Astrocyte of the cerebellum (primary cell): Measurements from ENCODE around the gene PDE3B.
"Not testable (repeated sequence)": the region's sequence is repeated elsewhere in the genome, so short reads cannot be mapped to it uniquely, and the experiment has no call there.

Experiments used
- DNase-seq: peaks from one replicate; pipeline ENCODE4 v3.0.0-alpha.2; 2011; ENCODE audit warnings: low read depth
- H3K4me3 ChIP-seq: 2 replicates; pipeline ENCODE4 v1.5.1; 2011; ENCODE audit warnings: mild to moderate bottlenecking, low read depth, low read length, moderate library complexity
- CTCF ChIP-seq: IDR thresholded peaks from 2 replicates; pipeline ENCODE4 v1.5.1; 2012; ENCODE audit warnings: low read length, low read depth, moderate library complexity, mild to moderate bottlenecking; ENCODE audit errors: missing control alignments
- in situ Hi-C: cut with HindIII; loops from 2 replicates; pipeline ENCODE4 v1.10.0; 2017; ENCODE audit warnings: low sequenced_read_pairs

The PDE3B gene

GRCh38 chr11:14858404-14858803 lies 214.8 kb downstream of the PDE3B start:
- in situ Hi-C loops: no loop called here
- TF ChIP-seq CTCF: no peak

GRCh38 chr11:14860511-14860910 lies 216.9 kb downstream of the PDE3B start:
- no peak overlapping the region for H3K4me3 ChIP-seq
- DNase-seq: no peak
- TF ChIP-seq CTCF: no peak
- in situ Hi-C loops: no loop called here

More at GRCh38 chr11:14858404-14858803, 214.8 kb downstream of the PDE3B start:
- DNase-seq: no peak
- no peak overlapping the region for H3K4me3 ChIP-seq

- in situ Hi-C loops: no loop called here
- no peak for DNase-seq
- no peak overlapping the region for H3K4me3 ChIP-seq
Measured at GRCh38 chr11:14861680-14862079, 218.1 kb downstream of the PDE3B start.

GRCh38 chr11:14863775-14864174 lies 220.2 kb downstream of the PDE3B start:
- H3K4me3 ChIP-seq, in situ Hi-C loops, DNase-seq: not testable (repeated sequence)

More at GRCh38 chr11:14861680-14862079, 218.1 kb downstream of the PDE3B start:
- TF ChIP-seq CTCF: no peak

- DNase-seq: no peak
- in situ Hi-C loops: no loop called here
- no peak for TF ChIP-seq CTCF
- H3K4me3 ChIP-seq: no peak overlapping the region
Measured at GRCh38 chr11:14872032-14872431, 228.4 kb downstream of the PDE3B start.

GRCh38 chr11:14873632-14874031 lies 230.0 kb downstream of the PDE3B start:
- H3K4me3 ChIP-seq: no peak overlapping the region
- in situ Hi-C loops: no loop called here
- DNase-seq: no peak
- TF ChIP-seq CTCF: no peak

GRCh38 chr11:14875163-14875562 lies 231.6 kb downstream of the PDE3B start:
- in situ Hi-C loops: no loop called here
- H3K4me3 ChIP-seq: no peak overlapping the region
- no peak for TF ChIP-seq CTCF
- DNase-seq: no peak
